Fibroblast of villous mesenchyme (primary cell): ENCODE results near the gene DEFB128. TPM values are rescaled to one million over a fixed set of nuclear protein-coding genes. Genes with fewer than 3 reads are reported as not detected.
"Not testable (repeated sequence)": the region's sequence is repeated elsewhere in the genome, so short reads cannot be mapped to it uniquely, and the experiment has no call there.

Experiments used
- DNase-seq: peaks from one replicate; pipeline ENCODE4 v3.0.0-alpha.2; 2010; ENCODE audit warnings: low read depth
- H3K4me3 ChIP-seq: 2 replicates; pipeline ENCODE4 v1.5.1; 2011; ENCODE audit warnings: low read depth, mild to moderate bottlenecking, low read length
- total RNA-seq: library from RNA; depleted of rRNA; stranded (reverse); fragments of >200 nt; gene quantifications from 2 replicates; pipeline ENCODE4 v1.2.3, GENCODE V29; 2012
- TF ChIP-seq, protein P1 (sequence below): IDR thresholded peaks from 2 replicates; pipeline ENCODE4 v1.5.1; 2012; ENCODE audit warnings: low read depth, mild to moderate bottlenecking, low read length; ENCODE audit not compliant: insufficient read depth

DEFB128 gene
- total RNA-seq, 1 donor, result not detected

DNA sequence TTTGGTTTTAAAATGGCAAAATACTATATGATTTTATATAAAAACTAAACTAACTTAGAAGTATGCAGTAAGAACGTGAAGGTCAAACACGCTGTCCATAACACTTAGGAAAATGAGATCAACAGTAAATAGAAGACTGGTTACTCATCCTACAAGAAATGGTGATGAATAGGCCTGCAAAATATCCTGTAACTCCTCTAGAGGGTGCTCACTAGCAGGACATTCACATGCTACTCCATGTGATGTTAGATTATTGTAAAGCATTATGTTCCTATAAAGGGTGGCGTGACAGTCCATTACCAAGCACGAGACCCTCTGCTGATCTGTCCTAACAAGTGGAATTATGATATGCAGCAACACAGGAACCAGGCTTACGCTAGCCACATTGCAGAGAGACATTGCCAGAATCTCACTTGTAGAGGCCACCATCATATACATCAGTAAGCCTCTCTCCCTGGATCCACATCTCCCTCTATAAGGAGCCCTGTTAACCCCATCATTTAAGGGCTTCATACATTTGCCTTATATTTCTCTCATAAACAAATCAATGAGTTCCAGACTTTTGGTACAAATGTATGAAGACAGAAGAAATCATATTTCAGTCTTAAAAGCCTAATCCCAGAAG, 19.5 kb upstream of the DEFB128 start:
- TF ChIP-seq, protein P1, sequence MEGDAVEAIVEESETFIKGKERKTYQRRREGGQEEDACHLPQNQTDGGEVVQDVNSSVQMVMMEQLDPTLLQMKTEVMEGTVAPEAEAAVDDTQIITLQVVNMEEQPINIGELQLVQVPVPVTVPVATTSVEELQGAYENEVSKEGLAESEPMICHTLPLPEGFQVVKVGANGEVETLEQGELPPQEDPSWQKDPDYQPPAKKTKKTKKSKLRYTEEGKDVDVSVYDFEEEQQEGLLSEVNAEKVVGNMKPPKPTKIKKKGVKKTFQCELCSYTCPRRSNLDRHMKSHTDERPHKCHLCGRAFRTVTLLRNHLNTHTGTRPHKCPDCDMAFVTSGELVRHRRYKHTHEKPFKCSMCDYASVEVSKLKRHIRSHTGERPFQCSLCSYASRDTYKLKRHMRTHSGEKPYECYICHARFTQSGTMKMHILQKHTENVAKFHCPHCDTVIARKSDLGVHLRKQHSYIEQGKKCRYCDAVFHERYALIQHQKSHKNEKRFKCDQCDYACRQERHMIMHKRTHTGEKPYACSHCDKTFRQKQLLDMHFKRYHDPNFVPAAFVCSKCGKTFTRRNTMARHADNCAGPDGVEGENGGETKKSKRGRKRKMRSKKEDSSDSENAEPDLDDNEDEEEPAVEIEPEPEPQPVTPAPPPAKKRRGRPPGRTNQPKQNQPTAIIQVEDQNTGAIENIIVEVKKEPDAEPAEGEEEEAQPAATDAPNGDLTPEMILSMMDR, result peak; percentile 70
- H3K4me3 ChIP-seq, result no peak overlapping the region
- peak; percentile 76 for DNase-seq

DNA sequence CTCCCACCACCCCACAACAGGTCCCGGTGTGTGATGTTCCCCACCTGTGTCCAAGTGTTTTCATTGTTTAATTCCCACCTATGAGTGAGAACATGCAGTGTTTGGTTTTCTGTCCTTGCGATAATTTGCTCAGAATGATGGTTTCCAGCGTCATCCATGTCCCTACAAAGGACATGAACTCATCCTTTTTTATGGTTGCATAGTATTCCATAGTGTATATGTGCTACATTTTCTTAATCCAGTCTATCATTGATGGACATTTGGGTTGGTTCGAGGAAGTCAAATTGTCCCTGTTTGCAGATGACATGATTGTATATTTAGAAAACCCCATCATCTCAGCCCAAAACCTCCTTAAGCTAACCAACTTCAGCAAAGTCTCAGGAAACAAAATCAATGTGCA, 14.1 kb upstream of the DEFB128 start:
- not testable (repeated sequence) for DNase-seq, H3K4me3 ChIP-seq

DNA sequence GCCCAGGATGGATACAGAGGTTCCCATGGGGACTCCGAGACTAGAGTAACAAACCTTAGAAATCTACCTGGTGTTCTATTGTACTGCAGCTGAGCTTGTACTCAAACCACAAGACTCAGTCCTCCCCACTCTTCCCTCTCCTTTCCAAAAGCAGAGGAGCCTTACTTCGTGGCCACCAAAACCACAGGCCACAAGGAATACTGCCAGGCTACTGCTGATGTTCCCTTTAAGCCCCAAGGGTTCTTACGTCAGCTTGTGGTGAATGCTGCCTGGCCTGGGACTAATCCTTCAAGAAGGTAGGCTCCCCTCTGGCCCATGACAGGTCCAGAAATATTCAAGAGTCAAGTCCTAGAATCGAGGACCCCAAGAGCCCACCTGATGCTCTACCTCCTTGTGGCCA, 10.5 kb upstream of the DEFB128 start:
- H3K4me3 ChIP-seq, result no peak overlapping the region
- TF ChIP-seq, protein P1, result no peak
- no peak for DNase-seq

DNA sequence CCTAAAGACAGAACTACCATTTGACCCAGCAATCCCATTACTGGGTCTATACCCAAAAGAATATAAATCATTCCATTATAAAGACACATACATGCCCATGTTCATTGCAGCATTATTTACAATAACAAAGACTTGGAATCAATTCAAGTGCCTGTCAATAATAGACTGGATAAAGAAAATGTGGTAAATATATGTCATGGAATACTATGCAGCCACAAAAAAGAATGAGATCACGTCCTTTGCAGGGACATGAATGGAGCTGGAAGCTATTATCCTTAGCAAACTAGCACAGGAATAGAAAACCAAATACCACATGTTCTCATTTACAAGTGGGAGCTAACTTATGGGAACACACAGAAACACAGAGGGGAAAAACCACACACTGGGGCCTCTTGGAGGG, 8.7 kb upstream of the DEFB128 start:
- TF ChIP-seq, protein P1, result no peak
- DNase-seq, result no peak
- H3K4me3 ChIP-seq, result no peak overlapping the region

DNA sequence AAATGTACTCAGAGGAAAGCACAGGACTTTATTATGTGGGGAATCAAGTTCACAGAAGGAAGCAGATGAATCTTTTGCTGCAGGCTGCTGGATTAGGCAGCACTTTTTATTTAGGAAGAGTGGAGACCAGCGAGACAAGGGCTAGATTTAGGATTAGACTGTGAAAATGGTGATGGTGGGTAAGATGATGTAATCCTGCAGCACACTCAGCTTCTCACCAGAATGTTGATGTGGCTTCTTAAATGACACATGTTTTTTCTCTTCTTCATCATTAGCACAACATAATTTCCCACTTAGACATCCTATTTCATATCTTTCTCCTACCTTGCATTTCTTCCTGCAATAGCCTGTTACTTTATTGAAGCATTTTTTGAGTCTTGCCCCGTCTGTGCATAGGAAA, 1.8 kb downstream of the DEFB128 start:
- H3K4me3 ChIP-seq, result no peak overlapping the region
- no peak for DNase-seq

DNA sequence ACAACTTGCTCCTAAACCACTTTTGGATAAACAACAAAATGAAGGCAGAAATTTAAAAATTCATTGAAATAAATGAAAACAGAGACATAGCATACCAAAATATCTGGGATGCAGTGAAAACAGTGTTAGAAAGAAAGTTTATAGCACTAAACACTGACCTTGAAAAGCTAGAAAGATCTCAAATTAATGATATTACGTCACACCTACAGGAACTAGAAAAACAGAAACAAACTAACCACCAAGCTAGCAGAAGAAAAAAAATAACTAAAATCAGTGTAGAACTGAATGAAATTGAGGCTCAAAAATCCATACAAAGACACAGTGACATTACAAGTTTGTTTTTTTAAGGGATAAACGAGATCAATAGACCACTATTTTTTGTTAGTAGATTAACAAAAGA, 5.2 kb downstream of the DEFB128 start:
- H3K4me3 ChIP-seq, result no peak overlapping the region
- no peak for DNase-seq
- TF ChIP-seq, protein P1, result no peak

More for the DNA sequence above, 1.8 kb downstream of the DEFB128 start:
- TF ChIP-seq, protein P1, result no peak

DNA sequence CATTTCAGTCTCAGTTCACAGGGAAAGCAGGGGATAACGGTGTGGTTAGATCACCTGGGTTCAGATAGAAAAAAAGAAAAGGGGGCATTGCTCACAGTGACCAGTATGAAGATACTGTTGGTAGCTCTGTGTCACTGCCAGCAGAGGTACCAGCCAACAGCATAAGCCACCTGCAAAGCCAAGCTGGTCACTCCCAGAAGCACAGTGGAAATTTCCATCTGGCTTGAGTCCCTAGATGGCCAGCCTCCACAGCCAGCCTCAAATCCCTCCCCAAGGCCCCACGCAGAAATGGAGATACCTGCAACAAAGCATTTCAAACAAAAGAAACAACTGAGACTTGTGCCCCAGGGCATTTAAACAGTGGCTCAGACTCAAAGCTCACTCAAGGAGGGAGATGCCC, 20.6 kb downstream of the DEFB128 start:
- H3K4me3 ChIP-seq, result no peak overlapping the region
- no peak for DNase-seq

More for the DNA sequence above, 20.6 kb downstream of the DEFB128 start:
- TF ChIP-seq, protein P1, result no peak
